ENCODE results near the gene ANKS1A. TPM values are rescaled to one million over a fixed set of nuclear protein-coding genes. Genes with fewer than 3 reads are reported as not detected.

ANKS1A gene
- total RNA-seq, 1 experiment from 2014 or later: 24.0 TPM

DNA sequence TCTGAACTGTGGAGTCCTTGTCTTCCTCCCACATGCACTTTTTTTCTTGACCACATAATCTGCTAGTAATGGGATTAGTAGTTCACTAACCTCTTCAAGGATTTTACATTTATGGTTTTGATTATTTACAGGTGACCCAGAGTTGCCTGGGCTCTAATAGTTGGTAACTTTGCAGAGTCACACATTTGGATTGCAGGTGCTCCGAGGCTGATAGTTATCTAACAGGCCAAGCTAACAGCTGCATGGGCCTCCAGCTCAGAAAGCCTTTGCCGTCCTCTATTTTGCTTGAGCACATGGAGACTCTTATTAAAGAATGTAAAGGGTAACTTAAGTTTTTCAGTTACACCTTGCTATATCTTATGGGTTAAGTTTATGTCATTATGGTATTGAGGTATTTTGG lies 95.4 kb downstream of the ANKS1A start:
- Mint-ChIP-seq H3K36me3 (ENCODE audit: insufficient read depth, unreplicated experiment) (peaks cover 37% of the 10 kb centered on the region), H3K9me3 (ENCODE audit: unreplicated experiment) (no peaks in the 10 kb centered on the region), H3K27me3 (ENCODE audit: insufficient read depth, unreplicated experiment) (no peaks in the 10 kb centered on the region), H3K27ac (ENCODE audit: unreplicated experiment) (no peak overlapping the region), H3K4me3 (ENCODE audit: unreplicated experiment) (no peak overlapping the region), H3K4me1 (ENCODE audit: low read depth, unreplicated experiment) (peaks cover 6% of the 10 kb centered on the region)
- intact Hi-C loops (cut with micrococcal nuclease; ENCODE audit: unreplicated experiment): loop anchor here (10.0 kb wide), 1 partner anchor 220 kb away; no protein-coding TSS in a partner anchor
- Histone ChIP-seq H3K4me1 (no peaks in the 10 kb centered on the region), H3K4me3 (ENCODE audit: low read depth, low read length) (no peak overlapping the region), H3K9me3 (no peaks in the 10 kb centered on the region), H3K36me3 (ENCODE audit: control insufficient read depth, insufficient read depth, low read length) (no peaks in the 10 kb centered on the region), H3K27me3 (replicated peaks; ENCODE audit: control insufficient read depth, insufficient read depth, low read length) (no peaks in the 10 kb centered on the region)
- BruUV-seq (replicated peaks): no TSS peak
- ChIA-PET CTCF (no interaction called here), POLR2A (no interaction called here)
- TF ChIP-seq, protein P1, sequence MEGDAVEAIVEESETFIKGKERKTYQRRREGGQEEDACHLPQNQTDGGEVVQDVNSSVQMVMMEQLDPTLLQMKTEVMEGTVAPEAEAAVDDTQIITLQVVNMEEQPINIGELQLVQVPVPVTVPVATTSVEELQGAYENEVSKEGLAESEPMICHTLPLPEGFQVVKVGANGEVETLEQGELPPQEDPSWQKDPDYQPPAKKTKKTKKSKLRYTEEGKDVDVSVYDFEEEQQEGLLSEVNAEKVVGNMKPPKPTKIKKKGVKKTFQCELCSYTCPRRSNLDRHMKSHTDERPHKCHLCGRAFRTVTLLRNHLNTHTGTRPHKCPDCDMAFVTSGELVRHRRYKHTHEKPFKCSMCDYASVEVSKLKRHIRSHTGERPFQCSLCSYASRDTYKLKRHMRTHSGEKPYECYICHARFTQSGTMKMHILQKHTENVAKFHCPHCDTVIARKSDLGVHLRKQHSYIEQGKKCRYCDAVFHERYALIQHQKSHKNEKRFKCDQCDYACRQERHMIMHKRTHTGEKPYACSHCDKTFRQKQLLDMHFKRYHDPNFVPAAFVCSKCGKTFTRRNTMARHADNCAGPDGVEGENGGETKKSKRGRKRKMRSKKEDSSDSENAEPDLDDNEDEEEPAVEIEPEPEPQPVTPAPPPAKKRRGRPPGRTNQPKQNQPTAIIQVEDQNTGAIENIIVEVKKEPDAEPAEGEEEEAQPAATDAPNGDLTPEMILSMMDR (IDR thresholded peaks at IDR 0.05; ENCODE audit: insufficient read depth in 1 of 2, low read depth in 1 of 2, low read length in 1 of 2, severe bottlenecking in 1 of 2, unreplicated experiment in 1 of 2): no peak
- no peak for DNase-seq

GRCh38 chr6:34985236-34985635 lies 96.2 kb downstream of the ANKS1A start:
- POLR2A ChIA-PET: no interaction called here
- Mint-ChIP-seq H3K36me3 (ENCODE audit: insufficient read depth, unreplicated experiment) (peaks cover 41% of the 10 kb centered on the region), H3K27ac (ENCODE audit: unreplicated experiment) (no peak overlapping the region), H3K27me3 (ENCODE audit: insufficient read depth, unreplicated experiment) (no peaks in the 10 kb centered on the region), H3K9me3 (ENCODE audit: unreplicated experiment) (no peaks in the 10 kb centered on the region), H3K4me3 (ENCODE audit: unreplicated experiment) (no peak overlapping the region), H3K4me1 (ENCODE audit: low read depth, unreplicated experiment) (peaks cover 6% of the 10 kb centered on the region)
- Histone ChIP-seq H3K4me1 (no peaks in the 10 kb centered on the region), H3K9me3 (no peaks in the 10 kb centered on the region), H3K27me3 (replicated peaks; ENCODE audit: control insufficient read depth, insufficient read depth, low read length) (no peaks in the 10 kb centered on the region), H3K36me3 (ENCODE audit: control insufficient read depth, insufficient read depth, low read length) (no peaks in the 10 kb centered on the region), H3K4me3 (ENCODE audit: low read depth, low read length) (no peak overlapping the region)
- CTCF ChIA-PET: no interaction called here
- DNase-seq: no peak
- TF ChIP-seq, protein P1 (IDR thresholded peaks at IDR 0.05; ENCODE audit: insufficient read depth in 1 of 2, low read depth in 1 of 2, low read length in 1 of 2, severe bottlenecking in 1 of 2, unreplicated experiment in 1 of 2): no peak
- intact Hi-C loops (cut with micrococcal nuclease; ENCODE audit: unreplicated experiment): loop anchor here (5.0 to 10.0 kb wide), 2 partner anchors 62 to 220 kb away; no protein-coding TSS in a partner anchor
- no TSS peak for BruUV-seq (replicated peaks)

DNA sequence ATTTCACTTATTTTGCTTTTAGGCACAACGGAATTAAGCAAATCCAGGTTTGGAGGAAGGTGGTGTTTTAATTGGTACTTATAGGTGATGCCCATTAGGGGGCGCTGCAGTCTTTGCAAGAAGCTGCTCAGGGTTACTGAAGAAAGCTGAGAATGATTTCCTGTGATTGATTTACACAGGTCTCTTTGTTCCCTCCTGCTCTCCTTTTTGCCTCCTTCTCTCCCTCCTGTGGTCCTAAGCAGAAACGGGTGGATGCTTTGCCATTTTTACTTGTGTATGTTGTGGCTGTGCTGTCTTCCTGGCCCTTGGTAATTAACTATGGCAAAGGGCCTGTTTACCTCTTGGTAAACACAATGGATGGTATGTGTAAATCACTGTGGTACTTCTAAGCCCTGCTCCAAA lies 97.8 kb downstream of the ANKS1A start:
- H3K4me1 Mint-ChIP-seq (ENCODE audit: low read depth, unreplicated experiment): peaks cover 6% of the 10 kb centered on the region
- peaks cover 43% of the 10 kb centered on the region for H3K36me3 Mint-ChIP-seq (ENCODE audit: insufficient read depth, unreplicated experiment)
- H3K4me3 Mint-ChIP-seq (ENCODE audit: unreplicated experiment): no peak overlapping the region
- H3K9me3 Mint-ChIP-seq (ENCODE audit: unreplicated experiment): no peaks in the 10 kb centered on the region
- no peaks in the 10 kb centered on the region for H3K27me3 Mint-ChIP-seq (ENCODE audit: insufficient read depth, unreplicated experiment)
- TF ChIP-seq, protein P1 (IDR thresholded peaks at IDR 0.05; ENCODE audit: insufficient read depth in 1 of 2, low read depth in 1 of 2, low read length in 1 of 2, severe bottlenecking in 1 of 2, unreplicated experiment in 1 of 2): peak; percentile 72 to 81
- Histone ChIP-seq H3K4me1 (0 out of 2 replicates have a peak, but pooled peaks cover 5% of the 10 kb centered on the region), H3K36me3 (ENCODE audit: control insufficient read depth, insufficient read depth, low read length) (no peaks in the 10 kb centered on the region), H3K4me3 (ENCODE audit: low read depth, low read length) (no peak overlapping the region), H3K9me3 (no peaks in the 10 kb centered on the region), H3K27me3 (replicated peaks; ENCODE audit: control insufficient read depth, insufficient read depth, low read length) (no peaks in the 10 kb centered on the region)
- peak; percentile 56 to 72 for DNase-seq
- intact Hi-C loops (cut with micrococcal nuclease; ENCODE audit: unreplicated experiment): loop anchor here (1.0 to 10.0 kb wide), 6 partner anchors 32 to 254 kb away; no protein-coding TSS in a partner anchor
- no TSS peak for BruUV-seq (replicated peaks)
- POLR2A ChIA-PET: no interaction called here
- no peak overlapping the region for H3K27ac Mint-ChIP-seq (ENCODE audit: unreplicated experiment)
- CTCF ChIA-PET: interaction anchor here (0.6 to 1.4 kb wide), 18 partner anchors 15 to 254 kb away, joined by 3 to 22 read pairs (median 4); no protein-coding TSS in a partner anchor
